GM19043 (cell line): ENCODE data around the gene EFCAB6.

ENCODE experiments used
- ATAC-seq: cut with Tn5 transposase; IDR thresholded peaks from one replicate; pipeline ENCODE4 v1.9.1; 2021; ENCODE audit warnings: low read depth; ENCODE audit not compliant: unreplicated experiment

Gene EFCAB6

DNA sequence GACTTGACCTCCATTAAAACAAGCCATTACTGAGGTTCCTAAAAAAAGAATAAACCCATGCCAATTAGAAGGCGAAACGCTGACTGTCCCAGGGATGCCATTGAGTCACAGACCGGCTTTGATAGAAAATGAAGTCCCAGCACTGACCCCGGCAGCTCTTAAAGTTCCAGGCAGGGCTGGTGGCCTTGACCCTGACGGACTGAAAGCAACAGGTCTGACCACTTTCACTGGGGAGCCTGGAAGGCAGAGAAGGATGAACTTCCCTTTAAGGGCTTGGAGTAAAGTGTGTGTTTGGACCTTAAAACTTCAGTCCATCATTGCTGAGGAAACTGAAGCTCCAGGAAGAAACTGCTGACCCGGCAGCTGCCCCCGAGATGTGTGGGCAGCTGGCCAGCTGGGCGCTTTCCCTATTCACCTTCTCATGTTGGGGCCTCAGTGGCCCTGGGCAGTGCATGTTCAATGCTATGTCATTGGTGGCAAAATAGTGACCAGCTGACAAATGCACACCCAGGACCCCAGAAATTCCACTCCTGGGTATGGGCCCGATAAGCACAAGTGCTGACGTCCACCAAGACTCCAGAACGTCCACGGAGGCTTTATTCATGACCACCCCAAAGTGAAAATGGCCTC, 18.9 kb upstream of the EFCAB6 start:
- ATAC-seq, result no peak

DNA sequence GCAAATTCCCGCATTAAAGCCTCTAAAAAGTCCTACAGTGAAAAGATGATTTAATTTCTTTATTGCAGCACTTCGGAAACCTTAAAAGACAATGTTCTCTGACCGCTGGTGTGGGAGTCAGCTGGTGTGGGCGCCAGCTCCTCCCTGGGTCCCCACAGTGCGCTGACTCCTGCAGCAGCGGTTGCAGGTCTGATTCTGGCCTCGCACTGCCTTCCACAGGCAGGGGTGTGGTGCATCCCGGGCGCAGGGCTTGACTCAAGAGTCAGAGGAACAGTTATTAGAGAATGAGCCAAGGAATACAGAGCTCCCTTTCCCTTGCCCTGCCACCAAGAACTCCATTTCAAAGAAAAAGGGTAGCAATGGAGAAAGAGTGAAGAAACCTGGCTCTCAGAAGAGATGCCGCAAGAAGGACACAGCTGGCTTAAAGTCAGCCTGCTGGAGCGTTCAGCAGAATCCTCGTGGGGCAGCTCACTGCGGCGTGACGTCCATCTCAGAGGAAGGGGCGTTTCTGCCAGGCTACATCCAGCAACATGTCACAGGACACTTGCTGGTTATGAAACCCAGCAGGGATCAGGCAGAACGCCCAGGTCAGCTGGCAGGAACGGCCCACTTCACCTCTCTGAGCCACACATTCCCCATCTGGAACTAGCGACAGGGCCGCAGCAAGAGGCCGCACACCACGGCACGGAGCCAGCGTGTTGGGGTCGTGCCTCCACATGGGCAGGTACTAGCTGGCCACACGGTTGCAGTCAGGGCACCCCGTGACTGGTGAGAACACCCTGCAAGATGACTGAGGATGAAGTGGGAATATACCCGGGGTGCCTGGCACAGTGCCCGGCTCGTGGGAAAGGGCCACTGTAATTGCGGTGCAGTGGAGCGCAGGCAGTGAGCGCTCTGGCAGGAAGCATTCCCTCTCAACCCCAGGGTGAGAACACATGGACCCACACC, 18.1 kb upstream of the EFCAB6 start:
- no peak for ATAC-seq

DNA sequence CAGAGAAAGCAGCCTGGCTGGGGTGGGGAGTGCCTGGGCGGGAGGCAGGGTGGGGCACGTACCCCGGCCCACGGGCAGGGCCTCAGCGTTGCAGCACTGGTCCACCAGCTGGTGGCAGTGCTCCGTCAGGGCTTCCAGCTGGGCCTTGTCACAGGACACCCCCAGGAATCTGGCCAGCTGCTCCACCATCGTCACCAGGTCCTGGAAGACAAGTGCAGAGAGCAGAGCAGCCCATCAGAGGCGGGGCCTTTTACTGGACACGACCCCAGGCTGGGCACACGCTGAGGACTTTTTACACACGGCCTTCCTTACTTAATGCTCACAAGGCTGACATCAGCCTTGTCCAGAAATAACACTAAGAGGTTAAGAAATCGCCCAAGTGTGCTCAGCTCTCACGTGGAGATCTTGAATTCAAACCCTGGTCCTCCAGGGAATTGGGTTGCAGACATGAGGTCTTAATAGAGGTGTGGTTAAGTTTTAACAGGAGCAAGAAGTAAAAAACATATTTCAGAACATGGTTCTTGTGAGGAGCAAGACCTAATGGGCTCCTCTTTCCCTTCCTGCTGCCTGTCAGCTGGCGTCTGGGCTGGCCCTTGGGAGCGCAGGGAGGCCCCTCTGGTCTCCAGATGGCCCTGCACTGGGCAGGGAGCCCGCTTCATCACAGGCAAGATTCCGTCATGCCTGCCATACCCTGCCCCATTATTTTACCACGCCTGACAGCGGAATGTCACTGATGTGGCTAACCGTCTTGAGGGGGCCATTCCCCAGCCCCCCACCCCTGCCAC, 17.1 kb upstream of the EFCAB6 start:
- ATAC-seq, result no peak

GRCh38 chr22:43828725-43828997, 16.6 kb upstream of the EFCAB6 start:
- no peak for ATAC-seq

DNA sequence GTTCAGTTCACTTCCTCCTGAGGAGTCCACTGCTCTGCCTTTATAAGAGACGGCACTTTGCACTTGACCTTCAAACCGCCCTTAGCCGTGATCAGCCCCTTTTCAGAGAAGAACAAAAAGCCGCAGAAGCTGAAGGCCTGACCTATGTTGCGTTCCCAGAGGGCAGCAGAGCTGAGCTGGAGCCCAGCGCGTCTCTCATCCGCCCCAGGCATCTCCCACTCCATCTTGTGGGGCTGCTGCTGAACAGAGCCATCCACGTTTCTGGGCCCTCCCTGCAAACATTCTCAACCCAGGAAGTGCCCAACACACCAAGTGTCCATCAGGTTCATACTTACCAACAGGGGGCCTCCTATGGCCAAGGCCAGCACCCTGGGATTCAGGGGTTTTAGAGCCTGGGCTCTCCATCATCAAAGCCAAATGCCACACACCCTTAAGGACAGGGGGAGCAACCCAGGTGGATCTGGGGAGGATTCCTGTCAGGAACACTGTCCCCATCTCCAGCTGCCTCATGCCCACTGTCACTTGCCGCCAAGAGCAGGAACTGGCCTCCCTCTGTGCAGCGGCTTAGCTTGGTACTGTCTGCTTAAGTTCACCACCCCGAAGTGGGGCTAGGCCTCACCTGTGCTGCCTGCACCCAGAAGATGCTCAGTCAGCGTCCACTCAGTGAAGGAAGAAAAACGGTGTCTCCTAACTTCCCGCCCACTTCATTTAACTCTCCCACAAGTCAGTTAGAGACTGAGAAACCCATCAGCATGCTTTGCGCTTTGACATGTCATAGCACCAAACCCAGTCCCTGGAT, 16.0 kb upstream of the EFCAB6 start:
- no peak for ATAC-seq

GRCh38 chr22:43827003-43827735, 15.1 kb upstream of the EFCAB6 start:
- no peak for ATAC-seq

DNA sequence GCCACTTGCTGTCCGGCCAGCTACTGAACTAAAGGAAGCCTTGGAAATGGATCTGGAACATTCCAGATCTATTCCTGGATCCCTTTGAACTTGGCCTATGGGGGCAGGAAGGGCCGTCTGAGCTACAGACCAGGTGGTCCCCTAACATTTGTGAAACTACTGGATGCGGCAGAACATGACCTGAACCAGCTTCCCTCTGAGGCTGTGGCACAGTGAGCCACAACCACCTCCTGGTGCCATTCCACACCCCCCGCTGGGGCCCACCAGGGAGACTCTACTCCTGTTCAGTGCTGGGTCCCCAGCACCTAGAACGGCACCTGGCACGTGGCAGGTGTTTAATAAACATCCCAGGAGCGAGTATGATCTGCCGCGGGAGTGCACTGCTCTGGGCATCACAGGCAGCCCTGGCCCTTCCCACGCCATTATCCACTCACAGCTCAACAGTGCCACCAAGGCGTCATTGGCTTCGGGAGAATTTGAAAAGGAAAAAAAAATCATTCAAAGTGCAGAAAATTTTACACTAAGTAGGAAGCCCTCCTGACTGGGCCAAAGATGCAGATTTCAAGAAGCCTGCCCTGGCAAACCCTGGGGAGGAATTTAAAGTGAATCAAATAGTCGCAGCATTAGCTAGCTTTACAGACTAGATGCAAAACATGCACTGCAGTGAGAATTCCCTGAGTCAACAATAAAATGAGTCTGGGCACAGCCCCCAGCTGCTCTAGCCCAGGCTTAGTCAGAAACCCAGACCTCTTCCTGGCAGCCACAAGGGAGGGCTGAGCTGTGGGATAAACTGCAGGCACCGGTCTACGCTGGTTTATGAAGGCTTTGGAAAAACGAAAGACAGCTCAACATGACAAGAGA, 14.3 kb upstream of the EFCAB6 start:
- no peak for ATAC-seq

- no peak for ATAC-seq
Observed at GRCh38 chr22:43825651-43826050, 13.5 kb upstream of the EFCAB6 start.

- no peak for ATAC-seq
Observed at GRCh38 chr22:43824724-43825420, 12.8 kb upstream of the EFCAB6 start.

- no peak for ATAC-seq
Observed at GRCh38 chr22:43823911-43824665, 12.0 kb upstream of the EFCAB6 start.

DNA sequence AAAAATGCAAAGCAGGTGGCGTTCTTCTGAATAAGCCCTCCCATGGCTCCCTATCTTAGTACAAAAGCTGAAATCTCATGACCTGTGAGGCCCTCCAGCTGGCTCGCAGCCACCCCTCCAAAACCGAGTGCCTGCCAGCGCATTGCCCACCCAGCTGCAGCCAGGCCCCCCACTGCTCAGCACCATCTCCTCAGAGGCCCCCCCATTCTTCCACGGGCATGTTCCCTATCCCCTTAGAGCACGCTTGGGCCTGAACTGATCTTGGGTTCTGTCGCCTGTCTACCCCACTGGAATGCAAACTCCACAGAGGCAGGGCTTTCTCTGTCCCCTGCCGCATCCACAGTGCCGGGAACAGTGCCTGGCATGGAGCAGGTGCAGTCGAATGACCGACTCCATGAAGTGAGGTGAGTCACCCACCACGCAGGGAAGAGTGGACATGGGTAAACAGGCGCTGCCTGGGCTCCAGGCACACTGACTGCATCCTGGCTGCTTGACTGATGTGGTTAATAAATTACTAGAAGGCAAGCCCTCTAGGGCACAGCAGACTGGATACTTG, 11.3 kb upstream of the EFCAB6 start:
- no peak for ATAC-seq

DNA sequence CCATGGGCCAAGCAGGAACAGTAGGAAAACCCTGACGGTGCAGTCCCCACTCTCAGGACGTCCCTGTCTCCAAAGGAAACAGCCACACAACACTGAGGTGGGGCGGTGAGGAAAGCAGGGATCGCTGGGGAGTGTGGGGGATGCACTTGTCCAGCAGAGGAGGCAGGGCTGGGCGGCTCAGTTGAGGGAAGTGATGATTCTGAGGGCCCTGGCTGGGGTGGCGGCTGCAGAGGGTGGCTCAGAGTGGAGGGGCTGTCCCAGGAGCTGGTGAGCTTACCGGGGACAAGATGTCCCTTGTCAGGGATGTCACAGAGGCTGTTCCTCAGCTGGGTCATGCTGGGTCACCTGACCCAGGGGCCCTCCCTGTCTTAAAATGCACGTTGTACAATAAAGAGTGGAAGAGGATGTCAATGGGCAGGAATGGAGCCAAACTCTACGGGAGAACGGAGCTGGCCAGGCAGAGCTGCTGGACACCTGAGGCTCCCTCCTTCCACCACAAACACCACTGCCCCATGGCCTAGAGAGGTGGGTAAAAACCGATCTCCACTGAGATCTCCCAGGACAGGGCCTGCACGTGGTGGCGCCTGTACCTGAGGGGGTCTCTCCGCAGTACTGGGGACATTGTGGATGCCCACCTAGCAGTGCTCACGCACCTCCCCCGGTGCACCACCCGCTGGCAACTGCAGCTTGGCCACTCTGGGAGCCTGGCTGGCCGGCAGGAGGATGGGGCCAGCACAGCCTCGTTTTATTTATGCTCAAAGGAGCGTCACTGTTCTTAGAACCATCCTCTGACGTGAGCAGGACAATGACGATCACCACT, 9.7 kb upstream of the EFCAB6 start:
- ATAC-seq, result no peak

DNA sequence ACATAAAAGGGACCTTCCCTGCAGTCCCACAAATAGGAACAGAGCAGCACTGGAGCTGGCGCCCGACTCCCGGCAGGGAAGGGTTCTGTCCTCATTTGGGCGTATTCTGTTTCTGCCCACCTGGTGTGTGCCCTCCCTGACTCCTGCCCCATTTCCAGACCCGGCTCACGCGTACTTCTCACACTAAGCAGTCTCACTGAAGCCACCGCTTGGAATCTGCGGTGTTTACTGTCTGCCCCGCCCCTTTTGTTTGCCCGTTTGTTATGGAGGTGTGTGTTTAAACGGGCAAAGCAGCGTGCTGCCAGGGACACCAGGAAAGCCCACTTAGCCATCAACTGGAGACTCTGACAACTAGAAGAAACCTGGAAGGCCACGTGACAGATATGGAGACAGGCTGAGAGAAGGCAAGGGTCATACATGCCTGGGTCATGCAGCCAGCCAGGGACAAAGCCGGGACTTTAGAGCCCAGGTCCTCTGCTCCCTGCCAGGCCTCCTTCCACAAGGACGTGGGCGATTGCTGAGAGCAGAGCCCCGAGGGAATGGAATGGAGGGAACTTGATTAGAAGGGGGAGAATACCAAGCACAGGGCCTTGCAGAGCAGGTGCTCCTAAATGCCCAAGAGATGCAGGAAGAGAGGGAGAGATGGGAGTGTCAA, 8.7 kb upstream of the EFCAB6 start:
- no peak for ATAC-seq

- ATAC-seq, result no peak
Observed at GRCh38 chr22:43819931-43820640, 8.0 kb upstream of the EFCAB6 start.

DNA sequence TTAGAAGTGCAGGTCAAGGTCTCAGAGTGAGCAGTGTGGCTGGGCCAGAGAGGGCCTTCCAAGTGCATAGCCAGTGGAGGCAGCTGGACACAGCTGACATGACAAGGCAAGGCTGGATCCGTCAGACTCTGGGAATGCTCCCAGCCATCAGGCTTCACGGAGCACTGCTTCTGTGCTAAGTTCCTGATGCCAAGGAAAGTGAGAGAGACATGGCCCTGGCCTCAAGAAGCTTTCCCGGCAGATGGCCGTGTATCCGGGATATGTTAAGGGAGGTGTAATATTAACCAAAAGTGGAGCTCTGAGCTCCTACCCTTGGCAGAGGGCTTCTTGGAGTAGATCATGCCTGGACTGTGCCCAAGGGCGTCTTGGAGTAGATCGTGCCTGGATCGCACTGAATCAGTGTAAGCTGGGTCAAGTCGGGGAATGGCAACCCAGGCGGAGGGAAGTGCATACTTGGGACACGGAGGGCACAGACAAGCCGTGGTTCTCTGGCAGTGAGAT, 7.4 kb upstream of the EFCAB6 start:
- ATAC-seq, result no peak
